ENCODE results near the gene ABCC1.

Gene ABCC1

DNA sequence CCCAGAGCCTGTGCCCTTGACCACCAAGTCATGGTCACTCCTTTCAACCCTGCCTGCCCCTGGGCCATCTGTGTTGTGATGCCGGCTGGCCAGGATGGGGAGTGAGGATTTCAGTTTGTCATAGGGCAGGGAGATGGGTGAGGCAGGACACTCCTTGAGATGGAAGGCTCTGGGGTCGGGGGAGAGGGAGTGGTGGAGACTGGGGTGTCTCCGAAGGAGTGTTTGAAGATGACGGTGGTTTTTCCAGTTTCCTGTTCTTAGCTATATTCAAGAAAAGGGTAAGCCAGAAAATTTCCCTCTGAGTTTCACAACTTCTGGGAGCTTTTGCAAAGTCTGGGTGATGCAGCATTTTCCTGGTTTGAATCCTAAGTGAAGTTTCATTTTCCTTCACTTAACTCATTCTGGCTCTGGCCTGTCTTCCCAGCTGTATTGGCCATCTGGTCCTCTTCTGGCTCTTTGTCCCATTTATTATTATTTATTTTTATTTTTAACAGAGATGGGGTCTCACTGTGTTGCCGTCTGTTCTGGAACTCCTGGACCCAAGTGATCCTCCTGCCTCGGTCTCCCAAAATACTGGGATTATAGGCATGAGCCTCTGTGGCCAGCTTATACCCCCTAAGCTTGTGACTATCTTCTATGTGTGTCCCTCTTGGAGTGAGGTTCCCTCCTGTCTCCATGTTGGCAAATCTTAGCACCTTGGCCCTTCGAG is 27.7 kb downstream of the ABCC1 start:
- Histone ChIP-seq H3K36me3 (ENCODE audit: insufficient read depth, low read length) (peaks cover 94% of the 10 kb centered on the region), H4K20me1 (ENCODE audit: insufficient read depth, low read length) (no peaks in the 10 kb centered on the region), H3K4me2 (ENCODE audit: low read length) (no peak overlapping the region)

GRCh38 chr16:15979801-15980200 is 30.4 kb downstream of the ABCC1 start:
- Histone ChIP-seq H3F3A (ENCODE audit: insufficient read depth, low read length) (no peaks in the 10 kb centered on the region), H3K4me2 (ENCODE audit: low read length) (no peak overlapping the region), H3K27ac (ENCODE audit: low read depth, low read length, poor library complexity, severe bottlenecking) (no peak overlapping the region), H3K4me3 (ENCODE audit: low read depth, low read length, poor library complexity, severe bottlenecking) (no peak overlapping the region), H3K79me2 (ENCODE audit: insufficient read depth, low read length) (peaks cover 54% of the 10 kb centered on the region), H2AFZ (ENCODE audit: low read length) (no peak overlapping the region), H3K27me3 (ENCODE audit: insufficient read depth, low read length) (no peaks in the 10 kb centered on the region), H3K9me3 (ENCODE audit: low read length) (peaks cover 40% of the 10 kb centered on the region), H3K9ac (ENCODE audit: low read length) (no peak overlapping the region), H4K20me1 (ENCODE audit: insufficient read depth, low read length) (no peaks in the 10 kb centered on the region), H3K4me1 (ENCODE audit: insufficient read depth, low read length, severe bottlenecking) (no peaks in the 10 kb centered on the region), H3K9me2 (ENCODE audit: low read depth, low read length) (no peaks in the 10 kb centered on the region), H3K36me3 (ENCODE audit: insufficient read depth, low read length) (peaks cover 87% of the 10 kb centered on the region)
- TF ChIP-seq, protein P1, sequence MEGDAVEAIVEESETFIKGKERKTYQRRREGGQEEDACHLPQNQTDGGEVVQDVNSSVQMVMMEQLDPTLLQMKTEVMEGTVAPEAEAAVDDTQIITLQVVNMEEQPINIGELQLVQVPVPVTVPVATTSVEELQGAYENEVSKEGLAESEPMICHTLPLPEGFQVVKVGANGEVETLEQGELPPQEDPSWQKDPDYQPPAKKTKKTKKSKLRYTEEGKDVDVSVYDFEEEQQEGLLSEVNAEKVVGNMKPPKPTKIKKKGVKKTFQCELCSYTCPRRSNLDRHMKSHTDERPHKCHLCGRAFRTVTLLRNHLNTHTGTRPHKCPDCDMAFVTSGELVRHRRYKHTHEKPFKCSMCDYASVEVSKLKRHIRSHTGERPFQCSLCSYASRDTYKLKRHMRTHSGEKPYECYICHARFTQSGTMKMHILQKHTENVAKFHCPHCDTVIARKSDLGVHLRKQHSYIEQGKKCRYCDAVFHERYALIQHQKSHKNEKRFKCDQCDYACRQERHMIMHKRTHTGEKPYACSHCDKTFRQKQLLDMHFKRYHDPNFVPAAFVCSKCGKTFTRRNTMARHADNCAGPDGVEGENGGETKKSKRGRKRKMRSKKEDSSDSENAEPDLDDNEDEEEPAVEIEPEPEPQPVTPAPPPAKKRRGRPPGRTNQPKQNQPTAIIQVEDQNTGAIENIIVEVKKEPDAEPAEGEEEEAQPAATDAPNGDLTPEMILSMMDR (IDR thresholded peaks at IDR 0.05; ENCODE audit: low read length) = no peak
- no peak for TF ChIP-seq EZH2 (IDR thresholded peaks at IDR 0.05; ENCODE audit: borderline replicate concordance, low read length)

More for the DNA sequence above, 27.7 kb downstream of the ABCC1 start:
- Histone ChIP-seq H3K4me3 (ENCODE audit: low read depth, low read length, poor library complexity, severe bottlenecking) (no peak overlapping the region), H3K9me2 (ENCODE audit: low read depth, low read length) (no peaks in the 10 kb centered on the region), H3K9ac (ENCODE audit: low read length) (no peak overlapping the region), H3K9me3 (ENCODE audit: low read length) (peaks cover 45% of the 10 kb centered on the region), H3K4me1 (ENCODE audit: insufficient read depth, low read length, severe bottlenecking) (no peaks in the 10 kb centered on the region), H3K27me3 (ENCODE audit: insufficient read depth, low read length) (no peaks in the 10 kb centered on the region), H3F3A (ENCODE audit: insufficient read depth, low read length) (no peaks in the 10 kb centered on the region), H2AFZ (ENCODE audit: low read length) (no peak overlapping the region), H3K79me2 (ENCODE audit: insufficient read depth, low read length) (peaks cover 72% of the 10 kb centered on the region), H3K27ac (ENCODE audit: low read depth, low read length, poor library complexity, severe bottlenecking) (no peak overlapping the region)
- TF ChIP-seq EZH2 (IDR thresholded peaks at IDR 0.05; ENCODE audit: borderline replicate concordance, low read length) = no peak
- TF ChIP-seq, protein P1 (IDR thresholded peaks at IDR 0.05; ENCODE audit: low read length) = no peak

- Histone ChIP-seq H4K20me1 (ENCODE audit: insufficient read depth, low read length) (no peaks in the 10 kb centered on the region), H3K9me3 (ENCODE audit: low read length) (peaks cover 40% of the 10 kb centered on the region)
These were observed 30.9 kb downstream of the ABCC1 start for GRCh38 chr16:15980329-15980728.

More at GRCh38 chr16:15980329-15980728, 30.9 kb downstream of the ABCC1 start:
- Histone ChIP-seq H3F3A (ENCODE audit: insufficient read depth, low read length) (no peaks in the 10 kb centered on the region), H3K27ac (ENCODE audit: low read depth, low read length, poor library complexity, severe bottlenecking) (no peak overlapping the region), H3K4me3 (ENCODE audit: low read depth, low read length, poor library complexity, severe bottlenecking) (no peak overlapping the region), H3K4me1 (ENCODE audit: insufficient read depth, low read length, severe bottlenecking) (no peaks in the 10 kb centered on the region), H3K79me2 (ENCODE audit: insufficient read depth, low read length) (peaks cover 53% of the 10 kb centered on the region), H2AFZ (ENCODE audit: low read length) (no peak overlapping the region), H3K27me3 (ENCODE audit: insufficient read depth, low read length) (no peaks in the 10 kb centered on the region), H3K9me2 (ENCODE audit: low read depth, low read length) (no peaks in the 10 kb centered on the region), H3K4me2 (ENCODE audit: low read length) (no peak overlapping the region), H3K36me3 (ENCODE audit: insufficient read depth, low read length) (peaks cover 86% of the 10 kb centered on the region), H3K9ac (ENCODE audit: low read length) (no peak overlapping the region)
- no peak for TF ChIP-seq EZH2 (IDR thresholded peaks at IDR 0.05; ENCODE audit: borderline replicate concordance, low read length)
- TF ChIP-seq, protein P1 (IDR thresholded peaks at IDR 0.05; ENCODE audit: low read length) = no peak
